GM12878 (cell line): ENCODE results near the gene ATG5.

Source experiments
- CTCF ChIP-seq, 3 experiments: IDR thresholded peaks in 2 of 3; conservative IDR thresholded peaks in 1 of 3; 2 replicates each; pipeline ENCODE4 v1.5.1; 2011; ENCODE audit warnings: low read depth in 3 of 3, low read length in 3 of 3, mild to moderate bottlenecking in 3 of 3, control low read depth in 2 of 3, moderate library complexity in 2 of 3, inconsistent platforms in 1 of 3, mixed read lengths in 1 of 3; ENCODE audit not compliant: control insufficient read depth in 2 of 3, insufficient read depth in 1 of 3; ENCODE audit errors: extremely low read depth in 1 of 3
- HDAC6 ChIP-seq: fragments of 200-600 bp; sonication (generic); IDR thresholded peaks from one replicate; pipeline ENCODE4 v1.8.0; 2017; ENCODE audit warnings: antibody characterized with exemption; ENCODE audit not compliant: unreplicated experiment
- SP1 ChIP-seq: IDR thresholded peaks from one replicate; pipeline ENCODE4 v1.6.1; 2011; ENCODE audit warnings: low read depth, low read length
- ZBTB40 ChIP-seq: fragments of 450-650 bp; IDR thresholded peaks from 2 replicates; pipeline ENCODE4 v1.6.1; 2016; ENCODE audit warnings: mild to moderate bottlenecking, moderate library complexity, borderline replicate concordance

- no peak for TF ChIP-seq SP1
- TF ChIP-seq HDAC6 = no peak
- TF ChIP-seq ZBTB40 = no peak
- TF ChIP-seq CTCF (IDR thresholded peaks at IDR 0.05 in 2 of 3, conservative IDR thresholded peaks at IDR 0.05 in 1 of 3; ENCODE audit: control insufficient read depth in 2 of 3, extremely low read depth in 1 of 3, insufficient read depth in 1 of 3, low read depth in 3 of 3, low read length in 3 of 3) = no peak
These were observed 44.2 kb upstream of the ATG5 start for GRCh38 chr6:106369739-106370138.
